NCI-H2196 (cell line): Measurements from ENCODE around the gene KDM5B.
"Not testable (repeated sequence)": the region's sequence is repeated elsewhere in the genome, so short reads cannot be mapped to it uniquely, and the experiment has no call there.

ENCODE experiments used
- DNase-seq: peaks from one replicate; lab custom pipeline; 2025; ENCODE audit not compliant: unreplicated experiment; lab: John Stamatoyannopoulos, UW

The KDM5B gene

GRCh38 chr1:202714202-202714601 lies 94.0 kb downstream of the KDM5B start:
- DNase-seq = not testable (repeated sequence)

DNA sequence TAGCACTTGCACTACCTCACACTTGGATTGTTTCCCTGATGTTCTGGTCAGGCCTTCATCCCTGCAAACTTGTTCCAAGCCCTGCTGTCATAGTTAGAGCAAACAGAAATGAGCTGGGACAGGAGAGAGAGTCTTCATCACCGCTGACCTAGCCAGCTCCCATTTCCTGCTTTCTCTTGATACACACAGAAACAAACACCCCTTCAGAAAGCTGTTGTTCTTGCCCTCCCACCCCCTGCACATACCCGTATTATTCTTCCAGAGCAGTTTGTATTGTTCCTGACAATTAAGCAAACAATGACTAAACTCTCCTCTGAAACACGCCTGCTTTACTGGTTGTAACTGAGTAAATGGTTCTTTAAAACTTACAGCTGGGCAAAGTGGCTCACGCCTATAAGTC lies 95.1 kb downstream of the KDM5B start:
- DNase-seq = no peak

- no peak for DNase-seq
Observed at GRCh38 chr1:202711949-202712635, 96.1 kb downstream of the KDM5B start.

GRCh38 chr1:202710070-202711045 lies 97.9 kb downstream of the KDM5B start, which contains the start of gene SYT2:
Gene SYT2, minus strand, starts transcription at chr1:202710454. Its CDS starts 104,682 bp downstream, at chr1:202605772.
- peak; percentile 19 for DNase-seq

GRCh38 chr1:202709276-202710041 lies 98.8 kb downstream of the KDM5B start:
- DNase-seq = no peak

GRCh38 chr1:202708456-202709275 lies 99.6 kb downstream of the KDM5B start:
- DNase-seq = no peak

DNA sequence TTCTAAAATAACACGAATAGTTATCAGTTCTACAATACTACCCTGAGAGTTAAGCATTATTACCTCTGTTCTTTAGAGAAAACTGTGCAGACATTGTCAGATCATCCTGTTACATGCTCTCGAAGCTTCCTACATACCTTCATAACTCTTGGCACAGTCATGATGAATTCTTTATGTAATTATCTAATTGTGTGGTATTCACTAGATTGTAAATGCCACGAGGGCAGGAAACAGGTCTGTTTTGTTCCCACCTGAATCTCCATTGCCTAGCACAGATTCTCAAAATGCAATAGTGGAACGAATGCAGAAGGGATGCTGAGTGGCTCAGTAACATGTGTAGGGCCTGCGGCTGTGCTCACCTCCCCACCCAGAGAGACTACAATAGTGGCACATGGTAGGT lies 101.4 kb downstream of the KDM5B start:
- no peak for DNase-seq

DNA sequence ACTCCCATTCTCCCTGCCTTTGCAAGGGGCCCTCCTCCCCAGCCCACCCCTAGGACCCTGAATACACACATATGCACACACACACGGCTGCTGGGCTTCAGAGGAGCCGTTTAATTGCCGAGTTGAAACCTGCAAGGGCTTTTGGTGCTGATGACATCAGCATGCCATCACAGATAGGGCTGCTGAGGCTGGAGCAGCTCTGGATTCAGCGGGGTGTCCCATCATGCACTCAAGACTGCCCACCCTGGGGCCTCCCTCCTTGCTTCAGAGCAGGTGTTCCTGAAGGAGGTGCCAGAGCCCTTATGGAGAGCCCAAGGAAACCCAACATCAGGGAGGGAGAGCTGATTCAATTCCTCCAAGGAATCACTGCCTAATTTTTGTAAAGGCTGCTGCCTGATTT lies 103.6 kb downstream of the KDM5B start:
- no peak for DNase-seq

DNA sequence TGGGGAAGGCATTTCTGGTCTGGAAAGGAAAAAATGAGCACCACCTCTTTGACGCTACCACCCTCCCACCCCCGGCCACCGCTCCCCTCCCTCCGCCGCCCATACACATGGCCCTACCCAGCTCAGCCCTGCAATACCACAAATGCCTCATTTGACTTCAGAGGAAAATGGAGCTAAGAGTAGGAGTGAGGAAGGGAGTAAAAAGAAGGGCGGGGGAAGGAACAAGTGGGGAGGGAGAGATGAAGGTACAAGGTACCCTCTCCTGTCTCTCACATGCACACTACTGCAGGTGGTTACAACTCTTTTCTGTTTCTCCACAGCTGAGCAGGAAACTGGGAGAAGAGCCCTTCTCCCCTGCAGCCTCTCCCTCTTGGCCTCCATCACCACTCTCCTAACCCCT lies 105.0 kb downstream of the KDM5B start:
- DNase-seq = no peak

DNA sequence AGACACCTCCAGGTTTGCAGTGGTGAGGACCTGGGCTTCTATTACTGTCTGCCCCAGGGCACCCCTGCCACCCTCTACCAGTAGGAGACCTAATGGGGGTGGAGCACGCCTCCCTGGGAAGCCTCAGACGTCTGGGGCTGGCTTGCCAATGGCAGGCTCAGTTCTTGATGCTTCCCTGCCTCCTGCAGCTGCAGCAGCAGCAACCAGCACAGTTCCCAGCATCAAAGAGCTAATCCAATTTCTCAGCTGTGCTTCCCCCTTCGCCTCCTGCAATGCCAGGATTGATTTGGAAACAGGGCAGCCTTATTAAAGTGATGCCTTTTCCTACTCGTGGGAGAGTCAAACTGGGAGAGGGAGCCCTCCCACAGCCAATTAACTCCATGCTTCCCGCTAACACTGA lies 106.1 kb downstream of the KDM5B start:
- DNase-seq = no peak

DNA sequence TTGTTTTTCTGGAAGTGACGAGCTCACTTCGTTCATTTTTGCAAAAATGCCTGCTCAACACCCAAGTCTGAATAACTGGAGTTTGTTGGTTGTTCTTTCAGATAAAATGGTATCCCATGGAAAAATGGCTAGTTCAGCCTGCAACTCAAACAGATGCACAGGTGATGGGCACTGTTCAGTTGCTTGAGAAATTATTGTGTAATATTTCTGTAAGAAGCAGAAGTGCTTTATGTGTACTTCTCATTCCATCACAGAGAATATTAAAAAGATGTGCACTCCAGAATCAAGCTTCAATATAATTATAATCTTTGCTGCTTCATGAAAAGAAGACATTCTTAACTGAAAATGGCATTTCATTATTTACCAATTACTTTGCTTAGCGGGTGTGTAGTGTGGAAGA lies 107.0 kb downstream of the KDM5B start:
- DNase-seq = no peak

- DNase-seq = no peak
Observed at GRCh38 chr1:202700061-202700460, 108.2 kb downstream of the KDM5B start.

DNA sequence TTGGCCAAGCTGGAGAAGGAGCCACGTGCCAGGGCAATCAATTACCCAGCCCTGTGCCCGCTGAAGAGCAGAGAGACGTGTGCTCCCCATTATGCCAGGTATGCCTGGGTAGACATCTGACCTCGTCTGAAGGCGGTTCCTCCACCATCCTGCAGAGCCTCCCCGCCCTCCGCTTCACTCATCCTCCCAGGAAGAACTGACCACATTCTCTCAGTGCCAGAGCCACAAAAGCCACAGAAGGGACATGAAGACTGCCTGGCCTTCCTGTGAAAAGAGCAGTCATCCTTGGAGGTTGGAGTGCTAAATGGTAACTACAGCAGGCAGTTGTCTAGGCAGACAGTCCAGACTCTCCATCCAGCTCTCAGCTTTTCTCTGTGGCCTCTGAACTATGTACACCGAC lies 109.9 kb downstream of the KDM5B start:
- no peak for DNase-seq

DNA sequence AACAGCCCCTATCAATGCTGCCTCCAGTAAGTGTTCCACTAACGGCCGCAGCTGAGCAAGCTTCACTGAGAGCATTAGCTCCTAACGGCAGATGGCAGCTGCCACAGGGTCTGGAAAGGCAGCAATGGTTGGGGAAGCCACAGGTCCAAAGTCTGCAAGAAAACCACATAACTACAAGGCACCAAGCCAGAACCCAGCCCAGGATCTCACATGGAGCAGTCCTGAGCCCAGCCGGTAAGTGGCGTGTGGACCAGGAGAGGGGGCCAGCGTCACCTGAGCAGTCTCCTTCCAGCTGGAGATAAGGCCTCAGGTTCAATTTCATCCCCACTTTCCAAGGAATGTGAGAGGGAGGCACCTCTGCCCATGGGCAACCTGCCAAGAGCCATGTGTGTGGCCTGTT lies 111.2 kb downstream of the KDM5B start:
- DNase-seq = peak; percentile 11

DNA sequence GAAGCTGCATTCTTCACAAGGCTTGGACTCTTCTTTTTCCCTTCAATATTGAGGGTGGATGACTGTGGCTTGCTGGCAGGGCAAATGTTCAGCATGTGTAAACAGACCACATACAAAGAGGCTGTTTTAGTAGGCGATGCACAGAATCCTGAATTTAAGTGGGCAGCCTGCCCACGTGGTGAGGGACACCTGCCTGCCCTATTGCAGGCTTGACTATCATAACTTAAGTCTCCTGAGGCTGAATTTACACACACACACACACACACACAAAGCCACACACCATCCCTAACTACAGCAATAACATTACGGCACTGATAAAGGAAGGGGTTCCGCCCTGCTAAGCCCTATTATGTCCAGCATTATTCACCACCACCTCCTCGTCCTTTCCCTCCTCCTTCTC lies 113.9 kb downstream of the KDM5B start:
- DNase-seq = peak; percentile 23

- DNase-seq = peak; percentile 40
Observed at GRCh38 chr1:202692959-202693555, 115.2 kb downstream of the KDM5B start.

- no peak for DNase-seq
Observed at GRCh38 chr1:202691816-202692215, 116.4 kb downstream of the KDM5B start.

- no peak for DNase-seq
Observed at GRCh38 chr1:202689493-202690342, 118.5 kb downstream of the KDM5B start.

DNA sequence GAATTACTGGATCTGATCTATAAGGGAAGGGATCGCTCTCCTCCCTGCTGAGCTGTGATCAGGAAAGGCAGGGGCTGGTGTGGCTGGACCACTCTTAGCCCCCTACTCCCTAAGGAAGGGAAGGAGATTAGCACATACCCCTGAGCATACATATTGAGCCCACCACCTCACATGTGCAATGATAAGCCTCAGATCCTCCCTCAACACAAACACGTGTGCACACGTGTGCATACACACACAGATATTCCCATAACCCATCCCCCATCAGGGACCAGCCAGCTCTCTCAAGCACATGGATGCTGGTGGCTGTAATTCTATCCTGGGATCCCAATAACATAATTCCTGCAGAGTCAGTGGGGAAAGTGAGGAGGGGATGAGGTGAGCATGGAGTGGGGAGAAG lies 119.1 kb downstream of the KDM5B start:
- DNase-seq = no peak
